ENCODE measurements around the gene SKI. TPM values are rescaled to one million over a fixed set of nuclear protein-coding genes. Genes with fewer than 3 reads are reported as not detected.
A peak's percentile ranks its signal among the peaks of the same experiment; 100 is the strongest.

The SKI gene
- total RNA-seq, 2 experiments from 2014 or later: 286 to 324 TPM

GRCh38 chr1:2306151-2306978 lies 78.2 kb downstream of the SKI start:
- no peaks in the 10 kb centered on the region for H3K27me3 Mint-ChIP-seq

GRCh38 chr1:2307064-2307605 lies 79.0 kb downstream of the SKI start:
- no peaks in the 10 kb centered on the region for H3K27me3 Mint-ChIP-seq
- Histone ChIP-seq H3K9me3 (ENCODE audit: control insufficient read depth in 1 of 2, insufficient read depth in 1 of 2, low read length in 2 of 2) (peaks cover 0 to 9% of the 10 kb centered on the region in 2 experiments), H3K4me3 (ENCODE audit: low read length) (no peak overlapping the region), H3K4me1 (ENCODE audit: insufficient read depth, low read length) (peaks cover 26% of the 10 kb centered on the region), H3K27me3 (ENCODE audit: control insufficient read depth in 1 of 2, insufficient read depth in 2 of 2, low read length in 2 of 2) (no peaks in the 10 kb centered on the region), H3K27ac (ENCODE audit: low read depth in 1 of 2, low read length in 2 of 2) (no peak overlapping the region), H3K36me3 (ENCODE audit: insufficient read depth, low read length) (peaks cover 65% of the 10 kb centered on the region)
- peaks cover 69% of the 10 kb centered on the region for H3K36me3 Mint-ChIP-seq (ENCODE audit: low read depth)
- H3K27ac Mint-ChIP-seq: peak overlapping the region; percentile 92
- DNase-seq (peak in 3 of 14 experiments; percentile 26 to 58 (median 37)), ATAC-seq (ENCODE audit: poor library complexity) (no peak)
- POLR2A ChIA-PET: no interaction called here
- H3K9me3 Mint-ChIP-seq: no peaks in the 10 kb centered on the region
- CTCF ChIA-PET: interaction anchor here (0.5 kb wide), 1 partner anchor 424 kb away, joined by 3 read pairs; no protein-coding TSS in a partner anchor
- H3K4me3 Mint-ChIP-seq: peak overlapping the region; percentile 42
- peaks cover 13% of the 10 kb centered on the region for H3K4me1 Mint-ChIP-seq (ENCODE audit: low read depth)
- intact Hi-C loops (cut with DNase I, micrococcal nuclease): no loop called here
- no peak for TF ChIP-seq CTCF (IDR thresholded peaks at IDR 0.05)

More at GRCh38 chr1:2306151-2306978, 78.2 kb downstream of the SKI start:
- peaks cover 0 to 9% of the 10 kb centered on the region in 2 experiments for H3K9me3 ChIP-seq (ENCODE audit: control insufficient read depth in 1 of 2, insufficient read depth in 1 of 2, low read length in 2 of 2)
- H3K36me3 Mint-ChIP-seq (ENCODE audit: low read depth): peaks cover 74% of the 10 kb centered on the region
- H3K36me3 ChIP-seq (ENCODE audit: insufficient read depth, low read length): peaks cover 68% of the 10 kb centered on the region
- intact Hi-C loops (cut with DNase I, micrococcal nuclease): no loop called here
- no peaks in the 10 kb centered on the region for H3K27me3 ChIP-seq (ENCODE audit: control insufficient read depth in 1 of 2, insufficient read depth in 2 of 2, low read length in 2 of 2)
- DNase-seq (no peak), ATAC-seq (ENCODE audit: poor library complexity) (no peak)
- TF ChIP-seq CTCF (IDR thresholded peaks at IDR 0.05): no peak
- peak overlapping the region; percentile 42 for H3K4me3 Mint-ChIP-seq
- H3K4me1 ChIP-seq (ENCODE audit: insufficient read depth, low read length): peaks cover 26% of the 10 kb centered on the region
- H3K4me3 ChIP-seq (ENCODE audit: low read length): no peak overlapping the region
- H3K9me3 Mint-ChIP-seq: no peaks in the 10 kb centered on the region
- H3K27ac ChIP-seq (ENCODE audit: low read depth in 1 of 2, low read length in 2 of 2): no peak overlapping the region
- CTCF ChIA-PET: interaction anchor here (0.5 kb wide), 1 partner anchor 423 kb away, joined by 3 read pairs; no protein-coding TSS in a partner anchor
- POLR2A ChIA-PET: no interaction called here
- H3K27ac Mint-ChIP-seq: peak overlapping the region; percentile 92
- peaks cover 19% of the 10 kb centered on the region for H3K4me1 Mint-ChIP-seq (ENCODE audit: low read depth)

GRCh38 chr1:2307972-2308371 lies 79.9 kb downstream of the SKI start:
- no peak for ATAC-seq (ENCODE audit: poor library complexity)
- Histone ChIP-seq H3K27ac (ENCODE audit: low read depth in 1 of 2, low read length in 2 of 2) (no peak overlapping the region), H3K27me3 (ENCODE audit: control insufficient read depth in 1 of 2, insufficient read depth in 2 of 2, low read length in 2 of 2) (no peaks in the 10 kb centered on the region), H3K4me3 (ENCODE audit: low read length) (no peak overlapping the region), H3K36me3 (ENCODE audit: insufficient read depth, low read length) (peaks cover 57% of the 10 kb centered on the region), H3K4me1 (ENCODE audit: insufficient read depth, low read length) (peaks cover 26% of the 10 kb centered on the region), H3K9me3 (ENCODE audit: control insufficient read depth in 1 of 2, insufficient read depth in 1 of 2, low read length in 2 of 2) (peaks cover 0 to 9% of the 10 kb centered on the region in 2 experiments)
- peaks cover 13% of the 10 kb centered on the region for H3K4me1 Mint-ChIP-seq (ENCODE audit: low read depth)
- CTCF ChIA-PET: no interaction called here
- H3K4me3 Mint-ChIP-seq: peak overlapping the region; percentile 62
- POLR2A ChIA-PET: interaction anchor here (1.0 to 1.3 kb wide), 3 partner anchors 74 to 113 kb away, joined by 3 read pairs; partner anchors contain the start of gene FAAP20
- no peaks in the 10 kb centered on the region for H3K9me3 Mint-ChIP-seq
- no peaks in the 10 kb centered on the region for H3K27me3 Mint-ChIP-seq
- intact Hi-C loops (cut with DNase I, micrococcal nuclease): no loop called here
- no peak for TF ChIP-seq CTCF (IDR thresholded peaks at IDR 0.05)
- H3K36me3 Mint-ChIP-seq (ENCODE audit: low read depth): peaks cover 62% of the 10 kb centered on the region
- peak in 1 of 14 experiments; percentile 25 for DNase-seq
- H3K27ac Mint-ChIP-seq: peak overlapping the region; percentile 92

Measured in CD4-positive, alpha-beta T cell (primary cell).